GM23248 (cell line): ENCODE data around the gene DDIAS.

Experiments
- EZH2 ChIP-seq: fragments of 200-600 bp; sonication (generic); IDR thresholded peaks from 2 replicates; pipeline ENCODE4 v1.6.1; 2018; ENCODE audit warnings: antibody characterized with exemption, mild to moderate bottlenecking; ENCODE audit not compliant: insufficient read depth, poor library complexity, severe bottlenecking
- EZH2phosphoT487 ChIP-seq: fragments of 200-600 bp; sonication (generic); IDR thresholded peaks from 2 replicates; pipeline ENCODE4 v1.6.1; 2018; ENCODE audit warnings: antibody characterized with exemption, moderate library complexity, mild to moderate bottlenecking, low read depth; ENCODE audit not compliant: insufficient read depth

GRCh38 chr11:82863209-82863608 is 38.3 kb upstream of the DDIAS start:
- TF ChIP-seq EZH2 (no peak), EZH2phosphoT487 (no peak)
